ENCODE results near the gene COG3. TPM values are rescaled to one million over a fixed set of nuclear protein-coding genes. Genes with fewer than 3 reads are reported as not detected.
"Not testable (repeated sequence)": the region's sequence is repeated elsewhere in the genome, so short reads cannot be mapped to it uniquely, and the experiment has no call there.

The COG3 gene, protein sequence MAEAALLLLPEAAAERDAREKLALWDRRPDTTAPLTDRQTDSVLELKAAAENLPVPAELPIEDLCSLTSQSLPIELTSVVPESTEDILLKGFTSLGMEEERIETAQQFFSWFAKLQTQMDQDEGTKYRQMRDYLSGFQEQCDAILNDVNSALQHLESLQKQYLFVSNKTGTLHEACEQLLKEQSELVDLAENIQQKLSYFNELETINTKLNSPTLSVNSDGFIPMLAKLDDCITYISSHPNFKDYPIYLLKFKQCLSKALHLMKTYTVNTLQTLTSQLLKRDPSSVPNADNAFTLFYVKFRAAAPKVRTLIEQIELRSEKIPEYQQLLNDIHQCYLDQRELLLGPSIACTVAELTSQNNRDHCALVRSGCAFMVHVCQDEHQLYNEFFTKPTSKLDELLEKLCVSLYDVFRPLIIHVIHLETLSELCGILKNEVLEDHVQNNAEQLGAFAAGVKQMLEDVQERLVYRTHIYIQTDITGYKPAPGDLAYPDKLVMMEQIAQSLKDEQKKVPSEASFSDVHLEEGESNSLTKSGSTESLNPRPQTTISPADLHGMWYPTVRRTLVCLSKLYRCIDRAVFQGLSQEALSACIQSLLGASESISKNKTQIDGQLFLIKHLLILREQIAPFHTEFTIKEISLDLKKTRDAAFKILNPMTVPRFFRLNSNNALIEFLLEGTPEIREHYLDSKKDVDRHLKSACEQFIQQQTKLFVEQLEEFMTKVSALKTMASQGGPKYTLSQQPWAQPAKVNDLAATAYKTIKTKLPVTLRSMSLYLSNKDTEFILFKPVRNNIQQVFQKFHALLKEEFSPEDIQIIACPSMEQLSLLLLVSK
- 10 to 100 TPM; 24.6 to 26.5 TPM for total RNA-seq

DNA sequence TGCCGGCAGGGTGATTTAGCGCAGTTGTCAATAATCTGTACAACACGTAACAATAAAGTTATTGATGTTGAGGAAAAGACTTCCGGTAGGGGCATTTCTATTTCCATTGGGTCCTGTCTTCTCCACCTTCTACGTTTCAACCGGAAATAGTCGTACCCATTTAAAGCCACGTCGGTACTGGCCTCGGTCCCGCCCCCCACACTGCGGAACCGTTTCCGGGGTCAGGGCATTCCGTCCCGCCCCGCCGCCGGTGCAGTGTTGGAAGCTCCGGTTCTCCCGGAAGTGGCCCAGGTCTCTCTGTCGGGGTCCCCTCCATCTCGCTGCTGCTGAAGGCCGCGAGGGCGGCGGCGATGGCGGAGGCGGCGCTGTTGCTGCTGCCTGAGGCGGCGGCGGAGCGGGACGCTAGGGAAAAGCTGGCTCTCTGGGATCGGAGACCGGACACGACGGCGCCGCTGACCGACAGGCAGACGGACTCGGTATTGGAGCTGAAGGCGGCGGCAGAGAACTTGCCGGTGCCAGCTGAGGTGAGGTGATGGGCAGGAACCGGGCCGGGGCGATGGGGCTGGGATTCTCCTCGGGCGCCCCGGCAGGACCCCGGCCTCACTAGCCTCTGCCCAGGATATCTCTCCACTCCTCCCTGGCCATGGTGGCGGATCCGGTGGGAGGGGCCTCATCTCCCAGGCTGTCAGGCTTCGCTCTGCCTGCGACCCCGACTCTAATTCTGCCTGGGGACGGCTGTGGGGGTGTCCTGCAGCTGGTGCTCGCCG lies at the start of gene COG3:
Gene COG3 (plus strand): TSS at position 253 of the 767 bp plus-strand sequence. CDS start 98 bp downstream, at position 351.
- H3K9me3 Mint-ChIP-seq: no peaks in the 10 kb centered on the region

DNA sequence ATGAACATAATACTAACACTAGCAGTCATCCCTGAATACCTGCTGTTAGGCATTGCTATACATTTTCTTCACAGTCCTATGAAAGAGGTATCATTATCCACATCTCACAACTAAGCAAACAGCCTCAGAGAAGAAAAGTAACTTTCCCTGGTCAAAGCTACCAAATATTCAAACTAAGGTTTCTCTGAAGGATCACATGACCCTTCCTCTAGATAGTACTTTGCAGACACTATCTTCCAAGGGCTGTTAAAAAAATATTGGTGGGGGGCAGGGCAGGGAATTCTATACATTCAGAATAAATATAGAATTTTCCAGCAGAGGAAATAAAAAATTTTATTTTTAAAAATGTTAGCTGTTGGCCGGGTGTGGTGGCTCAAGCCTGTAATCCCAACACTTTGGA lies 49.6 kb upstream of the COG3 start:
- Mint-ChIP-seq H3K4me1 (peaks cover 21% of the 10 kb centered on the region), H3K27ac (no peak overlapping the region), H3K4me3 (peak overlapping the region; percentile 19), H3K27me3 (peaks cover 2% of the 10 kb centered on the region), H3K9me3 (no peaks in the 10 kb centered on the region), H3K36me3 (ENCODE audit: low read depth) (peaks cover 16% of the 10 kb centered on the region)
- ChIA-PET CTCF (interaction anchor here (0.7 to 3.6 kb wide), 3 partner anchors 11 to 310 kb away, joined by 4 to 11 read pairs (median 7); no protein-coding TSS in a partner anchor), POLR2A (interaction anchor here (1.7 to 5.0 kb wide), 2 partner anchors 10 to 19 kb away, joined by 7 to 41 read pairs; no protein-coding TSS in a partner anchor)
- no peak for DNase-seq

More for the DNA sequence above, at the start of gene COG3:
- DNase-seq: peak; percentile 96
- POLR2A ChIA-PET: interaction anchor here (0.6 to 2.4 kb wide), 22 partner anchors 11 to 831 kb away, joined by 3 to 25 read pairs (median 4); partner anchors contain the start of genes SLC25A30, TPT1 and ZC3H13
- Mint-ChIP-seq H3K27ac (peak within 1 kb of the TSS; percentile 86), H3K4me1 (peaks cover 44% of the 10 kb centered on the region), H3K27me3 (no peaks in the 10 kb centered on the region), H3K36me3 (ENCODE audit: low read depth) (peaks cover 18% of the 10 kb centered on the region), H3K4me3 (peak within 1 kb of the TSS; percentile 86)
- CTCF ChIA-PET: interaction anchor here (0.7 to 2.1 kb wide), 8 partner anchors 9 to 123 kb away, joined by 3 to 17 read pairs (median 5); partner anchors contain the start of gene SLC25A30

DNA sequence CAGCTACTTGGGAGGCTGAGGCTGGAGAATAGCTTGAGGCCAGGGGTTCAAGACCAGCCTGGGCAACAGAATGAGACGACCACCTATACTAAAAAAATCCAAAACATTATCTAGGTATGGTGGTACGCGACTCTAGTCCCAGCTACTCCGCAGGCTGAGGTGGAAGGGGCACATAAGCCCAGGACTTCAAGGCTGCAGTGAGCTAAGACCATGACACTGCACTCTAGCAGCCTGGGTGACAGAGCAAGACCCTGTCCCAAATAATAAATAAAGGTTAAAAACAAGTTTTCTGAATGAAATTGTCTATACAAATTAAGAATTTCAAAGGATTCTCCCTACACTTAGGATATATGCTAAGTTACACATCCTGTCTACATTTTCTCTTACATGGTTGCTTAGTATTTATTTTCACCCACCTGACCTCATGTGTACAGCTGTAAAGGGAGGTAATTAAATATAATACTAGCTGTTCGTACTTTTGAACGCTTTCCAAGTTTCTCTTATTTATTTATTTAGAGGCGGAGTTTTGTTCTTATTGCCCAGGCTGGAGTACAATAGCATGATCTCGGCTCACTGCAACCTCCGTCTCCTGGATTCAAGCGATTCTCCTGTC lies 48.1 kb upstream of the COG3 start:
- ChIA-PET CTCF (interaction anchor here (0.6 to 3.7 kb wide), 10 partner anchors 12 to 149 kb away, joined by 3 to 30 read pairs (median 8); partner anchors contain the start of genes COG3 and TPT1), POLR2A (interaction anchor here (0.8 to 5.0 kb wide), 10 partner anchors 11 to 84 kb away, joined by 3 to 70 read pairs (median 14); partner anchors contain the start of genes COG3 and TPT1)
- Mint-ChIP-seq H3K4me1 (peaks cover 18% of the 10 kb centered on the region), H3K9me3 (no peaks in the 10 kb centered on the region), H3K4me3 (peak overlapping the region; percentile 85), H3K36me3 (ENCODE audit: low read depth) (peaks cover 7% of the 10 kb centered on the region), H3K27me3 (peaks cover 2% of the 10 kb centered on the region), H3K27ac (peak overlapping the region; percentile 96)
- no peak for DNase-seq

DNA sequence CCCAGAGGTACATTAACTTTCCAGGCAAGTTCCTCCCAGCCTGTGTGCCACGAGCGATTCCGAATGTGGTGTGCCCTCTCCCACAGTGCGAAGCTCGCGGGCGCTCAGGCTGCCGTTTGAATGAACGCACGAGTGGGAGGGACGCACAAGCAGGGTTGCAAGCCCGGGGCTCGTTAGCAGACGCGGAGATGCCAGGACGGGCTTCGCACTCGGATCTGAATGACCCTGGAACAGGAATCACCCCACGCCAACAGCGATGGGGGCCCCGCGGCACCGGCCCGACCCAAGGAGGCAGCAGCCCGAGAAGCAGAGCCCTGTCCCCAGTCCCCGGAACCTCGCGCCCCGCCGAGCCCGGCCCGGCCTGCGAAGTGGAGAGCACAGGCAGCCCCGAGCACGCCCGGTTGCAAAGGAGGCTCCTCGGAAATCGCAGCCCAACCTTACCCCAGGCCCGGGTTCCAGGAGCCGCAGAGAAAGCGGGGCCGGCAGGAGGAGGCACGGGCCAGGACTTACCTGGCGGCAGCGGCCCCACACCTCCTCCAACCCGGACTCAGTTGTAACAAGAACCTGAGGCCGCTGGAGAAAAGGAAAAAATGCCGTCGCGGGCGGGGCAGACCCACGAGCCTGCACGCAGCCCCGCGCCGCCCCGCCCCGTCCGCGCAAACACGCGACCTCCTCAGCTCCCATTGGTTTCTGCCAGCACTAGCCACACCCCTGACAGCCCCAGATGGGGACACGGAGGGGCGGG lies 46.8 kb upstream of the COG3 start, which contains the start of gene SLC25A30:
Gene SLC25A30 (minus strand): TSS at position 584 of the 745 bp plus-strand sequence. CDS start 6,948 bp downstream, outside the sequence.
- Mint-ChIP-seq H3K4me3 (peak within 1 kb of the TSS; percentile 85), H3K27me3 (peaks cover 2% of the 10 kb centered on the region), H3K4me1 (peaks cover 18% of the 10 kb centered on the region), H3K36me3 (ENCODE audit: low read depth) (peaks cover 7% of the 10 kb centered on the region), H3K9me3 (no peaks in the 10 kb centered on the region), H3K27ac (peak within 1 kb of the TSS; percentile 96)
- peak; percentile 91 for DNase-seq
- CTCF ChIA-PET: interaction anchor here (0.7 to 3.7 kb wide), 12 partner anchors 14 to 371 kb away, joined by 3 to 30 read pairs (median 6); partner anchors contain the start of genes COG3 and TPT1
- POLR2A ChIA-PET: interaction anchor here (0.6 to 5.0 kb wide), 14 partner anchors 11 to 83 kb away, joined by 3 to 70 read pairs (median 4); partner anchors contain the start of genes COG3 and TPT1

DNA sequence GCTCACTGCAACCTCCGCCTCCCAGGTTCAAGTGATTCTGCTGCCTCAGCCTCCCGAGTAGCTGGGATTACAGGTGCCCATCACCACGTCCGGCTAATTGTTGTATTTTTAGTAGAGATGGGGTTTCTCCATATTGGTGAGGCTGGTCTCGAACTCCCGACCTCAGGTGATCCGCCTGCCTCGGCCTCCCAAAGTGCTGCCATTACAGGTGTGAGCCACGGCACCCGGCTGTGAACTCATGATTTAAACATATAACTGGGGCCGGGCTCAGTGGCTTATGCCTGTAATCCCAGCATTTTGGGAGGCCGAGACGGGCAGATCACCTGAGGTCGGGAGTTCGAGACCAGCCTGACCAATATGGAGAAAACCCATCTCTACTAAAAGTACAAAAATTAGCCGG lies 45.4 kb upstream of the COG3 start:
- CTCF ChIA-PET: interaction anchor here (3.7 kb wide), 1 partner anchor 46 kb away, joined by 17 read pairs; the partner anchor contains the start of gene COG3
- H3K9me3 Mint-ChIP-seq; DNase-seq; H3K27ac Mint-ChIP-seq; H3K27me3 Mint-ChIP-seq; H3K36me3 Mint-ChIP-seq (ENCODE audit: low read depth); H3K4me3 Mint-ChIP-seq: not testable (repeated sequence)
- H3K4me1 Mint-ChIP-seq: peaks cover 18% of the 10 kb centered on the region
- POLR2A ChIA-PET: interaction anchor here (1.3 kb wide), 1 partner anchor 25 kb away, joined by 4 read pairs; no protein-coding TSS in a partner anchor

DNA sequence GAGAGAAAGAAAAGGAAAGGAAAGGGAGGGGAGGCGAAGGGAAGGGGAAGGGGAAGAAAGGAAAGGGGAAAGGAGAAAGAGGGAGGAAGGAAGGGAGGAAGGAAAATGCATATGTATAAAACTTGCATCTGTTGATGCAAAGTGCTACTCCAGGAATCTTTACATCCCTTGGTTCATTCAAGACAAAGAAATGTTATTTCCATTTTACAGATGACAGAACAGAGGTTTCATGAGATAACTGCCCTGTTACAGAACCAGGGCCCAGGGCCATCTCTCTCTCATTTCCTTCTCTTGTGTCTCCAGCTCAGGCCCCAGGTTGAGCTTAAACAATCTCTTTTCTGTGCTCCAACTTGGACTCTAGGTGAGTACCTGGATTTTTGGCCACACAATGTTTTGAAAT lies 44.8 kb upstream of the COG3 start:
- Mint-ChIP-seq H3K36me3 (ENCODE audit: low read depth) (peaks cover 2% of the 10 kb centered on the region), H3K27ac (no peak overlapping the region), H3K4me3 (peak overlapping the region; percentile 37), H3K9me3 (no peaks in the 10 kb centered on the region), H3K27me3 (peaks cover 2% of the 10 kb centered on the region), H3K4me1 (peaks cover 13% of the 10 kb centered on the region)
- DNase-seq: no peak
- CTCF ChIA-PET: no interaction called here
- POLR2A ChIA-PET: no interaction called here

DNA sequence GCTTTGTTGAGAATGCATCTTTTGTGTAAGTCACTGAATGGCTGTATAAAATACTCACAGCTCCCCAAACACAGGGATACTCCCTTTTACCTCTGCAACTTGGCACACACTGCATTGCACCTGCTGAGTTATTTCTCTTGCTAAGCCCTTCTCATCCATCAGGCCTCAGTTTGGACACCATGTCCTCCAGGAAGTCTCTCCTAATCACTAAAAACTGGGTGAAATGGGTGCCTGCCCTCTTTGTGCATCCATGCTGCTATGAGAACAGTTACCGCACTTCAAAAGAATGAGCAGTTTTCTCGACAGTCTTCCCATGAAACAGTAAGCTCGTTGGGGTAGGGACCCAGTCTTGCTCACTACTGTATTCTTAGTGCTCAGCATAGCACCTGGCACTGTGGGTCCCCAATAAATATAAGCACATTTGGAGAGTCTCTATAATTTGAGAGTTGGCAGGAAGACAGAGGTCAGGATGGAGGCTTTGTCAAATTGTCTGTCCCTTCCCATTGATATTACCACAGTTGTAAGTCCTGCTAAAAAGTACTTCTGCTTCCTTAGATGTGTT lies 41.9 kb upstream of the COG3 start:
- ChIA-PET POLR2A (no interaction called here), CTCF (no interaction called here)
- no peak for DNase-seq
- no peak overlapping the region for H3K4me3 Mint-ChIP-seq
- no peaks in the 10 kb centered on the region for H3K9me3 Mint-ChIP-seq
- H3K27me3 Mint-ChIP-seq: peaks cover 2% of the 10 kb centered on the region
- H3K36me3 Mint-ChIP-seq (ENCODE audit: low read depth): no peaks in the 10 kb centered on the region
- peaks cover 3% of the 10 kb centered on the region for H3K4me1 Mint-ChIP-seq
- no peak overlapping the region for H3K27ac Mint-ChIP-seq

DNA sequence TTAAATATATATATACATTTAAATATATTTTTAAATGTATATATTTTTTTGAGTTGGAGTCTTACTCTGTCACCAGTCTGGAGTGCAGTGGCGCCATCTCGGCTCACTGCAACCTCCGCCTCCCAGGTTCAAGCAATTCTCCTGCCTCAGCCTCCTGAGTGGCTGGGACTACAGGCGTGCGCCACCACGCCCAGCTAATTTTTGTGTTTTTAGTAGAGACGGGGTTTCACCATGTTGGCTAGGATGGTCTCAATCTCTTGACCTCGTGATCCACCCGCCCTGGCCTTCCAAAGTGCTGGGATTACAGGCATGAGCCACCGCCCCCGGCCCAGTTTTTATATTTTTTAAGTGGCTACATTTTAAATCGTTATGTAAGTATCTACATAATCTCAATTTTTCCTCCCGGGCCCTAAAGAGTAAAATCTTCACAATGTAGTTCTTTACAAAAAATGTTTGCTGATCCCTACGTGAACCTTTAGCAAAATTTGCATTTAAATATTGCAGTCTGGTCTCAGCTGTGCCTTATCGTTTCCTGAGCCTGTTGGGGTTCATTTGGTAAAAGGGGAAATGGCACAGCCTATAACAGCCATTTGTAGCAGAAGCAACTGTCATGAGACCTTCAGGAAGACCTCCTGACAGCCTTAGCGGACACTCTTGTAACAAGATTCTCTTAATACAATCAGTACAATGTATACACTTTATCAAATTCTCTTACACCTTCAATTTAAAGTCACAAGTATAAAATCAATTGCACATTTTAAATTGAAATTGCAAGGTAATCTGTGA lies 38.5 kb upstream of the COG3 start:
- H3K4me1 Mint-ChIP-seq; POLR2A ChIA-PET; DNase-seq; H3K9me3 Mint-ChIP-seq; H3K27ac Mint-ChIP-seq; H3K27me3 Mint-ChIP-seq; H3K4me3 Mint-ChIP-seq; H3K36me3 Mint-ChIP-seq (ENCODE audit: low read depth): not testable (repeated sequence)
- CTCF ChIA-PET: interaction anchor here (0.9 kb wide), 1 partner anchor 55 kb away, joined by 3 read pairs; no protein-coding TSS in a partner anchor

DNA sequence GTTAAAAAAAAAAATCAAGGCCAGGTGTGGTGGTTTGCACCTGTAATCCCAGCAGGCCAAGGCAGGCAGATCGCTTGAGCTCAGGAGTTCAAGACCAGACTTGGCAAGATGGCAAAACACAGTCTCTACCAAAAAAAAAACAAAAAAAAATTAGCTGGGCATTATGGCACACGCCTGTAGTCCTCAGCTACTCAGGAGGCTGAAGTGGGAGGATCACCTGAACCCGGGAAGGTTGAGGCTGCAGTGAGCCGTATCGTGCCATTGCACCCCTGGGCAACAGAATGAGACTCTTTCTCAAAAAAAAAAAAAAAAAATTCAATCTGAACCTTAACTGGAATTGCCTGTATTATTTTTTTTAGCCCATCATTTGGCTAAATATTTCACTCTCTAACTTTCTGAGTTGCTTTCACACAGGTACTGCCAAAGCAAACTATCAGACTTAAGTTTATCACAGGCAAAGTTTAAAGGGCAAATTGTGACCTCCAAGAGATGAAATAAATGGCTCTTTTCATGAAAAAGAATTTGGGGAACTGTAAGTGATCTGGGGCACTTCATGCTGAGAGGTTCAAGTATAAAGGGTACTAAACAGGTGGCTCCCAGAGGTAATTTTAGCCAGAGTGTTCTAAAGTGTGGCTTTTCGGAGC lies 31.9 kb upstream of the COG3 start:
- no peak for DNase-seq
- no peaks in the 10 kb centered on the region for H3K36me3 Mint-ChIP-seq (ENCODE audit: low read depth)
- no peaks in the 10 kb centered on the region for H3K9me3 Mint-ChIP-seq
- POLR2A ChIA-PET: no interaction called here
- CTCF ChIA-PET: interaction anchor here (0.6 to 0.7 kb wide), 2 partner anchors 176 to 586 kb away, joined by 4 read pairs; no protein-coding TSS in a partner anchor
- H3K27me3 Mint-ChIP-seq: no peaks in the 10 kb centered on the region
- H3K4me1 Mint-ChIP-seq: no peaks in the 10 kb centered on the region
- H3K27ac Mint-ChIP-seq: no peak overlapping the region
- no peak overlapping the region for H3K4me3 Mint-ChIP-seq

DNA sequence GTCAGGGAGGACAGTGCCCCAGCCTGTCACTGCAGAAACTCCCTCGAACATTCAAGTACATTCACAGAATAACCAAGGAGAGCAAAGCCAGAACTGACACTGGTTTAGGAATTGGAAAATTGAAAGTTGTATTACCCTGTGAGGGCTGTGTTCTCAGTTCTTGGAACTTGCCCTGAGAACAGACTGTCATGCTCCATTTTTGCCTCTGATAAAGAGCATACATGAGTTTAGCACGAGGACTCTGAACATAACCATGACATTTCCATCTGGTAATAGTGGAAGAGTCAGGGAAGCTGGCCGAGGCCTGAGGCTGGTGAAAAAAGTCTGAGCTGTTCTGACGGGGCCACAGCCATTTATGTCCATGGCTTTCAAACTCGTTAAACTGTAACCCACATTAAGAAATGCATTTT lies 31.4 kb upstream of the COG3 start:
- POLR2A ChIA-PET: no interaction called here
- H3K27me3 Mint-ChIP-seq: no peaks in the 10 kb centered on the region
- peaks cover 2% of the 10 kb centered on the region for H3K4me1 Mint-ChIP-seq
- CTCF ChIA-PET: no interaction called here
- H3K27ac Mint-ChIP-seq: no peak overlapping the region
- no peaks in the 10 kb centered on the region for H3K9me3 Mint-ChIP-seq
- no peak for DNase-seq
- H3K36me3 Mint-ChIP-seq (ENCODE audit: low read depth): no peaks in the 10 kb centered on the region
- no peak overlapping the region for H3K4me3 Mint-ChIP-seq

Measured in activated CD4-positive, alpha-beta memory T cell treated with anti-CD3 and anti-CD28 coated beads, Interleukin-2, amount 10 ng/mL, durations not matched to agents 7 days and 5 days (primary cell).